NCI-H146 treated with DMSO at 0.1 percent for 48 hours (cell line): ENCODE results near the gene GPC5.

ENCODE experiments used
- DNase-seq: peaks from one replicate; lab custom pipeline; 2025; ENCODE audit not compliant: unreplicated experiment; lab: John Stamatoyannopoulos, UW

GPC5 gene

DNA sequence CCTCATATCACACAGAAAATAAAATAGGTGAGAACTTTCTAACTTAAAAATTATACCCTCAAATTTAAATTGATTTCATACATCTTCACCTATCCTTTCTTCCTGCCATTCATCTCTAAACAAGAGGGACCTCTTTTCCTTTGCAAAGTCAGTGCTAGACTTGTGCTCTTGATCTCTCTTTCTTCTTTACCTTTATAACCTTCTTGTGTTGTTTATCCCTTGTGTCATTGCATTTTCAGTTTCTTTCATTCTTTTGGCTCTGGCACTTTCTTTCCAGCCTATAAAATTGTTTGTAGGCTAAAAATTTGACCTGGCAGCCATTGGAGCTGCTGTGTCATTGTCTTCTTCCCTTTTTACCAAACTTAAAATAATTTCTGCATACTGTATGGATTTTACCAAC is 190.1 kb downstream of the GPC5 start:
- DNase-seq = no peak

DNA sequence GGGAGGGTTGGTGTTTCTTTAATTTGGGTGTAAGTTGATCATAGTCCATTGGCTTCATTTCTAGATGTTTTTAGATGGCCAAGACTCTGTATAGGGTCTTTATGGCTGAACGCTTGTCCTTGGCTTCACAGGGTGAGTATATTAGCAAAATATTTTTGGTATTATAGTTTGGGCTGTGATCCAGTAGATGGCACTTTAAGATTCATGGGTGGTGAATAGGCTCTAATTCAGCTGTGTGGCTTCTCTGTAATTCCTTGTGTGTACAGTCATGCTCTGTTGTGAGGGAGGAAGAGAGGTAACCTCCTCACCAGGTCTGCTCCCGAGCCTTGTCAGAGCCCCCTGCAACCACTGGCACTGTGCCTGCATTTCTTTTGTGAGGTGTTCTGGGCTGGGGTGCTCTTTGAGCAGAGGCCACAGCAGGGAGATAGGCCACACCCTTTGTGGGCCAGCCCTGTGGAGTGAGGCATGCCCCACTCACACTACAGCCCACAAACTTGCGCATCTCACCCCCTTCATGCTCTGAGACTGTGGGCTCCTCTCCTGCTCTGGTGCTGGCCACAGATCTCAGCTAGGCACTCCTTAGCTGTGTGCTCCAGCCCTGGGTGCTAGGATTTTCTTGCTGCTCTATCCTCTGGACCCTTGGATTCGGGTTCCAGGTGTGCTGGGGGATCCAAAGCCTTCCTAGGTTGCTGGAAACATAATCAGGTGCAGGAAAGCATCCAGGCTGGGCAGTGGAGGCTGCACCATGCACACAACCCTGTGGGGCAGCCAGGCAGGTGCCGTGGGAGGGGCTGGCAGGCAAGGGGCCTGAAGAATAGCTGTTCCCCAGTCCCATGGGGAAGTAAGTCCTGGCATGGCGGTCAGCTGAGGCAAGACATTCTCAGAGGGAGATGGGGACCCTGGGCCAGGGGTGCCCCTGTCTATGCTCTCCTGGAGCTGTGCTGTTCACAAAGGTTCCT is 193.9 kb downstream of the GPC5 start:
- DNase-seq = no peak

DNA sequence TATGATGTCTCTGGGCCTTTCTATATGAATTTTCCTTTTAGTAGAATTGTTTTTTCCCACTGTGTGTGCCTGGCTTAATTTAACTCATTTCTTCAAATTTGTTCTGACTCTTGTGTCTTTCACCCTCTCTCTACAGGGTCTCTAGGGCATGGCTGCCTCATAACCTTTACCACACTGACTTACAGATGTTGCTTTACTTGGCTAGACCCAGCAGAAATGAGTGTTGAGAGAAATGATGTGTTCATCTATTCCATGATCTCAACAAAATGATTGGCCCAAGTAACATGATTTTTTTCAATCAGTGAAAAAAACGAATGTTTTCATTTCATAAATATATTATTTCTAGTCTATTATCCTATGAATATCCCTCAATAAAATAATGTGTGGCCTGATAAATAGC is 195.0 kb downstream of the GPC5 start:
- no peak for DNase-seq

DNA sequence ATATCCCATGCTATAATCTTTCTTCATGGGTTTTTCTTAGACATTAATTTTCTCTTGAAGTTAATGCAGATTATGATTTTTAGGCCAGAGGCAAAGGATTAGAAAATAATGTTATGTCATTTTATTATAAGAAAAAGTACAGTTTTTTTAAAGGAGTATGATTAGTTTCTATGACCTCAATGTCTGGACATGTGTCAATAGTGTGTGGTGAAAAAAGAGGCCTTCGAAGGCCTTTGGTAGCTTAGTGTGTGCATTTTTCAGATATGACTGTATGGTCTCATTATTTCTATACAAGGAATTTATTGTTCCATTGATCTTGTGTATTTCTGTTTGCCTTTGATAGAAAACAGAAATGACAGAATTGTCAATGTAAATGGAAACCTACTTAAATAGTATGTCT is 195.6 kb downstream of the GPC5 start:
- no peak for DNase-seq

DNA sequence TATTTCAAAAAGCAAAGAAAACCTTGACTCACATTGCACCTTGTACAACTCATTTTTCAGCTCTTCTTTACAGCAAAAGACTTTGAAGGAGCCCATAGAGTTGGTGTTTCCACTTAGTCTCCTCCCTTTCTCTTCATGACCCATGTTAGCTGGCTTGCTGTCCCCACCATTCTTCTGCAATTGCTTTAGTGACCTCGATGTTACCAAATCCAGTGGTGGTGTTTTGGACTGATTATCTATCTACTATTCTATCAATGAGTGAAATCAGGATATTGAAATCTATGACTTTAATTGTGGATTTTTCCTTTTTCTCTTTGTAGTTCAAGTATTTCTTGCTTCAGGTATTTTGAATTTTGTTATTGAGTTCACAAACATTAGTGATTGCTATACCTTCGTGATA is 197.3 kb downstream of the GPC5 start:
- no peak for DNase-seq

DNA sequence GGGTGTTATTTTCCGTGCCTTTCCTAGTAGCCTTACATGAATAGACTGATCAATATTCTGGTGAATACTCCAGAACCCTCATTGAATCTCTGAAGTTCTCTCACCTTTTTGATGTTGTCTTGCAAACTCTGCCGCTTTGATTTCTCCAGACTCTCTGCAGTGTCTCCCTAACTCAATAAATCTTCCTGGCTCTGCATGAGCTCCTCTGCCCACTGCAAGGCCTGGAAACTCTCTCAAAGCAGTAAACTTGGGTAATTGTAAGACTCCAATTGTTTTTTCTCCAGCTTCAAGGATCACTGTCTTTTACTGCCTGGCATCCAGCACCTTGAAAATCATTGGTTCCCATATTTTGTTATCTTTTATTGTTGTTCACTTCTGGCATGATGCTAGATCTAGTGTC is 198.4 kb downstream of the GPC5 start:
- DNase-seq = no peak

DNA sequence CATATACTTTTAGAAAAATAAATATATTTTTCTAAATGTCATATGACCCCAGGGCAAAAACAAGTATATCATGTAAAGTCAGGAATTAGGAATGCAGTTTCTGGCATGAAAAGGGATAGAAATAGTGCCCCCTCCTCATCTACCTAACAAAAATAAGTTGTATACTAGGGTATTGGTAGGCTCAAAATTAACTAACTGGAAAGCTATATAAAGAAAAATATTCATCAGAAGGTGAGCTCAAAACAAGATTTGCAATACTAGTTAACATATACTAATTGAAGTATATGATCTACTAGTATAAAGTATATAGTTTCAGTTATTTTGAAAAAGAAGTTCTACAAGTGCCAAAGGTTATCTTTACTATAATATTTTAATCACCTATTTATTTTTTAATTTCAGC is 200.2 kb downstream of the GPC5 start:
- DNase-seq = no peak

DNA sequence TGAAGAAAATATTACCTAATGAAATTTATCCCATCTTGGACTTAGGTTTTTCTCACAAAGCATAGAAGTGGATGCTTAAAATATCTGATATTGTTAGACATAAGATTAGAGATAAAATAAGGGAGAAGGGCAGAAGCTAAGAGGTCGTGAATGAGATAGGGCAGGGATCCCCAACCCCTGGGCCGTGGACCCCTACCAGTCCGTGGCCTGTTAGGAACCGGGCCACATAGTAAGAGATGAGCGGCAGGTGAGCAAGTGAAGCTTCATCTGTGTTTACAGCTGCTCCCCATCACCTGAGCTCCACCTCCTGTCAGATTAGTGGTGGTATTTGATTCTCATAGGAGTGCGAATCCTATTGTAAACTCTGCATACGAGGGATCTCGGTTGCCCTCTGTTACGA is 202.9 kb downstream of the GPC5 start:
- DNase-seq = no peak

DNA sequence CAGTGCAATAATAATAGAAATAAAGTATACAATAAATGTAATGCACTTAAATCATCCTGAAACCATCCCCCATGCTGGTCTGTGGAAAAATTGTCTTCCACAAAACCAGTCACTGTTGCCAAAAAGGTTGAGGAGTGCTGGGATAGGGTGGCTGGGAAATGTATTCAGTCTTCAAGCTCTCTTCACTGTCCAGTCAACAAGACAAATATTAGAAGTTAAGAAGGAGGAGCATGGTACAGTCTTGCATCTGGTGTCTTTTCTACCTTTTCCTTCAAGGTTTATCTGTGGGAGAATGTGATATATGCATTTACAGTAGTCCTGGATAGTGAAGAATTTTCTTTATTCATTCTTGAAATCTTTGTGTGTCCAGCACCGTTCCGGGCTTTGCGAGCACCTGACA is 203.4 kb downstream of the GPC5 start:
- DNase-seq = no peak

DNA sequence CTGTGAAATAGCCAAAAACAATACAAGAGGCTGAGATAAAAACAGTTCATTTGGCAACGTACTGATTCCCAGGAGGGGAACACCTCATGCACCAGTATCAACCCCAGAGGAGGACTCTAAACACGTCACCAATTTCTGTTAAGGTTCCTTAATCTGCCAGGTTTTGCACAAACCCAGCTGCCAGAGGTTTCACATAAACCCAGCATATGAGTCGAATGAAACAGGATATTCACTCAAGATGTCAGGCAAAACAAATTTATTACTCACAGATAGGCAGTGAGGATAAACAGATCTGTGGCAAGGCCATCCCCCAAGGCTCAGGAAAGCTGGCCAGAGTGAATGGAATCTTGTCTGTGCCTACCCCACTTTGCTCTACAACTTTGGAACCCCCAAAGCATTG is 210.9 kb downstream of the GPC5 start:
- no peak for DNase-seq

DNA sequence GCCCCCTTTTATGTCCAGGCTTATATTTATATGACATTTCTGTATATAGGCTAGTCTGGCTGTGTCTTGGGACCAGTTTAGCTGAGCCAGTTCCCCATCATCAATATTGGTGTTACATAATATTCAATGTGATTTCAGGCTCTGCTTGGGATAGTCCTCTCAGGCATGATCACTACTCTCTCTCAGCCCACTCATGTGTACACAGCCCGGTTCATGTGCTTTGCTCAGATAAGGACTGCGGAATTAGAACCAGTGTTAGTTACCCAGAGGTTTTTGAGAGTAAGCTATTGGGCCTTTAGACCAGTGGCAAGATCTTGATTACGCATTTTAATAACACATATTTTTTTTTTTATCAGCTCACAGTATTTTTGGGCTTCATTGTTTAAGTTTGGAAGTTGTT is 219.9 kb downstream of the GPC5 start:
- no peak for DNase-seq

DNA sequence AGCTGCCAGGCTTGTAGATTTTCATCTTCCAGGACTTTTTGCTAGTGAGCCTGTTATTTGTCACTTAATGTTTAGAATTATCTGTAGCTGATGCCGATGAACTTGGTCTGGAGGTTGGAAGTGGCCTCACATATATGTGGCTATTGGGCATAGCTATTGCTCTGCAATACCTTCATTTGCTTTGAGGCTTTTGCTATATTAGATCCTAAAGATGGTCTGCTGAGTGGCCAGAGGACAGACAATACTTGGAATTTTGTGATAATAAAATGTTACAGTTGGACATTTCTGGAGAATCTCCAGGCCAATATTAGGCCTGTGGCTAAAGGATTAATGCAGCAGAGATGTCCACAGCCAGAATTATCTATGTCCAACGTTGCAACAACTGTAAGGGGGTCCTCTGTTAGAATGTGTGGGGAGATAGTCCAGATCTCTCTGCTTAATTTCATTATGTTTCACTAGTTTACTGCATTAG is 222.3 kb downstream of the GPC5 start:
- DNase-seq = no peak

DNA sequence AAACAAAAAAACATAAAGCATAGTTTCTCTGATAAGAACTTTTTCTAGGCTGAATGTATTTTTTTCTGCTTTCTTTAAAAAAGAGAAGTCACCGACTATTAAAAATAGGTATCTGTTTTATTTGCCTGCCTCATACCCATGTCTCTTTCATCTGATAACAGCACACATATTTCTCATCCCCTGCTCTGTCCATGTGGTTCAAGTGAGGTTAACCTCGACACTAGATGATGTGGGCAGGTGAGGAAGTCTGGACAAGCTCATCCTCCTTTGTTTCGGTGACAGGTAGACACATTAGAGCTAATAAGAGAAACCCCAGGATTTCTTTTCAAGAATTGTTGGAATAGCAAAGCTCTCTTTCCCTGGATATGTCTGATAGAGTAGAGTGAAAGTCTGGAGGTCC is 222.7 kb downstream of the GPC5 start:
- no peak for DNase-seq

DNA sequence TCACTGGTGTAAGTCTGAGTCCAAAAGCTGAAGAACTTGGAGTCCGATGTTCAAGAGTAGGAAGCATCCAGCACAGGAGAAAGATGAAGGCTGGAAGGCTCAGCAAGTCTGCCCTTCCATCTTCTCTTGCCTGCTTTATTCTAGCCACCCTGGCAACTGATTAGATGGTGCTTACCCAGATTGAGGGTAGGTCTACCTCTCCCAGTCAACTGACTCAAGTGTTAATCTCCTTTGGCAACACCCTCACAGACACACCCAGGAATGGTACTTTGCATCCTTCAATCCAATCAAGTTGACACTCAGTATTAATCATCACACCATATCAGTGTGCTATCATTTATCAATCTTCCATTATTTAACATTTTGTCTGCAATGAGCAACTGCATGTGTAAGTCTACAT is 223.5 kb downstream of the GPC5 start:
- no peak for DNase-seq

DNA sequence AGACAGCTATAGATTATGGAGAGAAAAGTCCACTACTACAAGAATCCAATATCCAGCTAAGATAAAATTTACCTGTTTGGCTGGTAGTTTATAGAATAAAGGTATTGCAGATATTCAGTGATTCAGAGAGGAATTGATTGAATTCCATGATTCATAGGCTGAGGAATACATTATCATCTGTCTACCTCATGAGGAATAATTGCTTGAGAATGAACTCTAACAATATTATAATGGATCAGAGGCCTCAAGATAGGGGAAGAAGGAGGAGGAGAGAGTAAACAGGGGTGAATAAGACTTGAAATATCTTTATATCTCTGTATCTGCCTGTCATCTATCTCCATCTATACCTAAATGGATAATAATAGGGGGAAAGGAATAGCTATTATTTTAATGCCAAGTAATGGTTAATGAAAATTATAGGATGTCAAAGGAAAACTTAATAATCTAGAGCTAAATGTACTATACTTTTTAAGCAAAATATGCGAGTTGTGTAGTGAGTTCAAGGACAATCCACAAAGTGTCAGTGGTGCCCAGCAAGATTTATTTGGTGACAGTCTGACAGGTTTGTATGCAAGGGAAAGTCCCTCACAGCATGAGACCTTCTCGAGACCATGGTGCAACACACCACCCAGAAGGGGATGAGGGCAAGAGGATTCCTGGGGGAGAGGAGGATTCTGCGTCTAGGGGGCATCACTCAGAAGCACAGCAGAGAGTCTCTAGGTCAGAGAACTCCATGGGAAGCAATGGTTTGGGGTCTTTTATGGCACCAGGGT is 224.5 kb downstream of the GPC5 start:
- DNase-seq = no peak

DNA sequence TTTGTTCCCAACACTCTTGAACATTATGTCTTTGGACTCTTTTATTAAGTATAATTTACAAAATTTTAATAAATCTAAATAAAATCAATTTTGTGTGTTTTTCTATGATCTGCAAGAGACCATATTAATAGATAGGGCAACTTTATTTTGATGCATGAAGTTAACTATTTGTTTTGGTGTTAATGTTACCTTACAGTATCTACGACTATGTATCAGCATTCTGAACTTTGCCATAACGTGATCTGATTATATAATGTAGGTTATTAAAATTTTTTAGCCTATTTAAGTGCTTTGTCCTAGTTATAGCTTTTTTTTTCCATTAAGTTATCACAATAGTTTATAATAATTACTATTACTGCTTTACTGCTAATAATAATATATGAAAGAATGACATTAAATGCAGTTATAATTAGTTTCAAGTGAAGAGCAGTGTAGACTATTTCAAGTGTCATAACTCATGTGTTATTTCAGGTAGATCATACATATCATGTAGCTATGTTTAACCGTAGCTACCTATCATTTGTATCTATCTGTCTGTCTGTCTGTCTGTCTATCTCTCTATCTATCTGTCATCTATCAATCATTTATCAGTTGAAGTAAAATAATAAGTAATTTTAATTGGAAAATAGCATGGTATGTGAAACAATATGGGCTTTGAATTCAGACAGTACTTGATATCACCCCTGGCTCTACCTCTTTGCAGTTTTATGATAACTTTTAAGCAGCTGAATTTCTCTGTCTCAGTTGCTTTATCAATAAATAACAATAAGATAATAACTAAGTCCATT is 229.7 kb downstream of the GPC5 start:
- no peak for DNase-seq

DNA sequence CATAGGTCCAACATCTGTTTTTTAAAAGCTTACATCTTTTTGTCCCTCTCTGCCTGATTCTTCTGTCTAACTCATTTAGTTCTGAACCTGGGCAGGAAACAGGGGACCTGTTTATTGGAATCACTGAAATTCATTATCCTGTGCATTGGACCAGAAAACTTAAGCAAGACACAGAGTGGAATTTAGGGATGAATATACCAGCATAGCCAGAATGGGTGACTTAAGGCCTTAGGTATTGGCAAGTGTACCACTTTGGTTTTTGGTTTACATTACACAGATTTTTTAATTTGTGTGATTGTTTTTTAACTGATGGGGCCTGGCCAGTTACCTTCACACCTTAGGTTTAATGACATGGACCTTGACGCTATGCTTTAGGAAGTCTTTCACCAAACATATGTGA is 232.5 kb downstream of the GPC5 start:
- no peak for DNase-seq

DNA sequence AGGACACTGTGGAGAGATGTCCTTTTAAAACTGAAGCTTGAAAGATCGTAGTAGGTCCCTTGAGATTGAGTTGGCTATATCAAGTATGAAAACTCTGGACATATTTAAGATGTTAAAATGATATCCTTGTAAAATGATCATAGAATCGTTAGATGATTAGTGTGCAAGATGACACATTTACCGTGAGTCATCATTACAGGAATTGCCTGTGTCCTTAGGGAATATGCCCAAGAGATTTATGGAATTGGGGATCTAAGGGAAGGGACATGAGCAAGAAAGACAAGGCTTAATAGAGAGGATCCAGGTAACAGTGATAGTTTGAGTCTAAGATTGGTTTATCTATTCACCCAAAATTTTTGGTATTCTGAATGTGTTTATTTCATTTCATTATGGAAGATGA is 233.7 kb downstream of the GPC5 start:
- DNase-seq = no peak

DNA sequence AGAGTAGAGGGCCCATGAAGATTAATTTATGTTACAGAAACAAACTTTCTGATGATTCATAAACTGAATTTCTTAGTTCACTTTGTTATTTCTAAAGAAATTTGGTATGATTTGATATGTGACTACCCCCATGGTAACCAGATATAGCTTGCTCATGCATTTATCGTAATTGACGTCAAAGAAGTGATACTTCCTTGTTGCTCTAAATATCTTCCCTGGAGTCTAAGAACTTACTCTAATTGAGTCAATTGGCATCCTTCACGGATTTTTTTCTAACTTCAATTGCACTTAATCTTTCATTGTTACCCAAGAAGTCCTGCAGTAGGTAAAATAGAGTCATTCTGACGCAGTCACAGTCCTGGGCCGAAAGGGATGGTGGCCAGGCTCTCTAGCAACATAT is 240.9 kb downstream of the GPC5 start:
- no peak for DNase-seq

DNA sequence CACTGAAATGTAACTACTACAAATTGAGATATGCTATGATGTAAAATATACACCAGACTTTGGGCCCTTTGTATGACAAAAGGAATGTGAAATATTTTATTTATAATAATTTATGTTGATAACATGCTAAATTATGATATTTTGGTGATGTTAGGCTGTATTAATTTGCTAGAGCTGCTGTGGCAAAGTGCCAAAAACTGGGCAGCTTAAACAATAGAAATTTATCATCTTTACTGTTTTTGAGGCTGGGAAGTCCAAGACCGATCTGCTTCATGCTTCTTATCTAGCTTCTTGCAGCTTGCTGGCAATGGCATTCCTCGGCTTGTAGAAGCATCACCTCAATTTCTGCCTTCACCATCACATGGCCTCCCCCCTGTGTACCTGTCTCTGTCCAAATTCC is 245.0 kb downstream of the GPC5 start:
- DNase-seq = no peak

DNA sequence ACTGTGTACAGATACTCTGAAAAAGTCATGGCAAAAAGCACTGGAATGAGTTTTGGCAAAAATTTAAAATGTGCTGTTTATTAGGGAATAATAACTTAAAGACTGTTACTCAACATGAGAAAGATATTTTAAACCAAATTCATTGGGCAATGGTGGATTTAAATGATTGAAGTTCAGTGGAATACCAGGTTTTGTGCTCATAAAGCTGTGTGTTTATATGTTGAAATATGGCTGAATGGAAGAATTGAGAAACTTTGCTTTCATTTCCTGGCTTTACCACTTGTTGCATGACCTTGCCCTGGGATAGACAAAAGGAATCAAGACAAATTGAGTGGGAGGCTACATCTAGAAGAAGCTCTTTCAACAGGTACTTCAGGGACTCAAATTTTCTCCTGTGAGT is 246.4 kb downstream of the GPC5 start:
- DNase-seq = no peak
